H9 (cell line): Measurements from ENCODE around the gene TRIB2. TPM values are rescaled to one million over a fixed set of nuclear protein-coding genes. Genes with fewer than 3 reads are reported as not detected.

Experiments used
- DNase-seq: peaks from one replicate; pipeline ENCODE4 v3.0.0-alpha.2; 2017
- H2AFZ ChIP-seq: one replicate; pipeline ENCODE4 v1.6.1; 2013; ENCODE audit warnings: mild to moderate bottlenecking, low read length, control low read depth, moderate library complexity
- H2AK5ac ChIP-seq: 2 replicates; pipeline ENCODE4 v1.6.1; 2013; ENCODE audit warnings: low read length, control low read depth, mixed read lengths; ENCODE audit not compliant: insufficient read length
- H2BK120ac ChIP-seq: one replicate; pipeline ENCODE4 v1.6.1; 2013; ENCODE audit warnings: low read depth, mild to moderate bottlenecking, low read length, control low read depth, inconsistent platforms; ENCODE audit not compliant: poor library complexity, severe bottlenecking
- H2BK12ac ChIP-seq: 2 replicates; pipeline ENCODE4 v1.6.1; 2013; ENCODE audit warnings: low read length, control low read depth, mixed read lengths, low read depth; ENCODE audit not compliant: insufficient read length
- H2BK15ac ChIP-seq: 2 replicates; pipeline ENCODE4 v1.6.1; 2013; ENCODE audit warnings: low read depth, low read length, control low read depth
- H2BK20ac ChIP-seq: one replicate; pipeline ENCODE4 v1.6.1; 2013; ENCODE audit warnings: low read depth, mild to moderate bottlenecking, low read length, control low read depth, inconsistent platforms; ENCODE audit not compliant: poor library complexity, severe bottlenecking
- H2BK5ac ChIP-seq: 2 replicates; pipeline ENCODE4 v1.6.1; 2013; ENCODE audit warnings: low read length, control low read depth, mixed read lengths; ENCODE audit not compliant: insufficient read length
- H3K14ac ChIP-seq: 2 replicates; pipeline ENCODE4 v1.6.1; 2013; ENCODE audit warnings: low read length, control low read depth; ENCODE audit not compliant: insufficient read depth
- H3K18ac ChIP-seq: 2 replicates; pipeline ENCODE4 v1.6.1; 2013; ENCODE audit warnings: low read depth, mild to moderate bottlenecking, mixed read lengths, low read length, control low read depth; ENCODE audit not compliant: insufficient read length
- H3K23ac ChIP-seq: 2 replicates; pipeline ENCODE4 v1.6.1; 2013; ENCODE audit warnings: low read length, control low read depth, mixed read lengths, low read depth; ENCODE audit not compliant: insufficient read length
- H3K23me2 ChIP-seq: 2 replicates; pipeline ENCODE4 v1.6.1; 2013; ENCODE audit warnings: low read depth, mild to moderate bottlenecking, mixed read lengths, low read length, control low read depth; ENCODE audit not compliant: insufficient read length, poor library complexity, severe bottlenecking
- H3K27ac ChIP-seq: 2 replicates; pipeline ENCODE4 v1.5.1; 2013; ENCODE audit warnings: low read length, control low read depth, mixed read lengths, low read depth; ENCODE audit not compliant: insufficient read length
- H3K27me3 ChIP-seq: 2 replicates; pipeline ENCODE4 v1.6.1; 2013; ENCODE audit warnings: low read length, control low read depth, inconsistent platforms; ENCODE audit not compliant: insufficient read depth
- H3K4ac ChIP-seq: 2 replicates; pipeline ENCODE4 v1.6.1; 2013; ENCODE audit warnings: low read depth, mild to moderate bottlenecking, control low read depth, inconsistent platforms, low read length, moderate library complexity
- H3K4me1 ChIP-seq: 2 replicates; pipeline ENCODE4 v1.6.1; 2013; ENCODE audit warnings: low read length, control low read depth, inconsistent platforms; ENCODE audit not compliant: insufficient read depth
- H3K4me2 ChIP-seq: 2 replicates; pipeline ENCODE4 v1.6.1; 2013; ENCODE audit warnings: low read length, control low read depth, mixed read lengths; ENCODE audit not compliant: insufficient read length, insufficient read depth
- H3K56ac ChIP-seq: 2 replicates; pipeline ENCODE4 v1.6.1; 2013; ENCODE audit warnings: low read depth, mild to moderate bottlenecking, mixed read lengths, low read length, control low read depth; ENCODE audit not compliant: insufficient read length
- H3K79me1 ChIP-seq: 2 replicates; pipeline ENCODE4 v1.6.1; 2013; ENCODE audit warnings: low read depth, mild to moderate bottlenecking, moderate library complexity, low read length, control low read depth, inconsistent platforms; ENCODE audit not compliant: insufficient read depth, poor library complexity, severe bottlenecking
- H3K79me2 ChIP-seq: 2 replicates; pipeline ENCODE4 v1.6.1; 2013; ENCODE audit warnings: low read length, control low read depth, inconsistent platforms; ENCODE audit not compliant: insufficient read depth
- H3K9ac ChIP-seq: 2 replicates; pipeline ENCODE4 v1.6.1; 2013; ENCODE audit warnings: low read length, control low read depth, mixed read lengths; ENCODE audit not compliant: insufficient read length; ENCODE audit errors: extremely low read depth
- H3K9me3 ChIP-seq: one replicate; pipeline ENCODE4 v1.6.1; 2013; ENCODE audit warnings: low read depth, low read length, inconsistent platforms; ENCODE audit not compliant: control insufficient read depth
- H3T11ph ChIP-seq: one replicate; pipeline ENCODE4 v1.6.1; 2013; ENCODE audit warnings: mild to moderate bottlenecking, low read length, control low read depth, inconsistent platforms
- H4K20me1 ChIP-seq: one replicate; pipeline ENCODE4 v1.6.1; 2013; ENCODE audit not compliant: control insufficient read depth, insufficient read length, insufficient read depth
- H4K5ac ChIP-seq: 2 replicates; pipeline ENCODE4 v1.6.1; 2013; ENCODE audit warnings: low read depth, mild to moderate bottlenecking, mixed read lengths, low read length, control low read depth; ENCODE audit not compliant: insufficient read length
- H4K8ac ChIP-seq: replicated peaks from 2 replicates; pipeline ENCODE4 v1.6.1; 2013; ENCODE audit warnings: low read length, control low read depth, mixed read lengths, low read depth; ENCODE audit not compliant: insufficient read length
- H4K91ac ChIP-seq: 2 replicates; pipeline ENCODE4 v1.6.1; 2013; ENCODE audit warnings: low read depth, mild to moderate bottlenecking, moderate library complexity, mixed read lengths, low read length, control low read depth; ENCODE audit not compliant: insufficient read length
- H3K27ac Mint-ChIP-seq, 3 experiments: 2 replicates in 2 of 3; 3 replicates in 1 of 3; pipeline ENCODE4 v1.8.0; 2020 to 2021; ENCODE audit warnings: mixed read lengths in 3 of 3, mild to moderate bottlenecking in 1 of 3, moderate library complexity in 1 of 3
- H3K27me3 Mint-ChIP-seq: 2 replicates; pipeline ENCODE4 v1.8.0; 2021; ENCODE audit warnings: low read depth, mild to moderate bottlenecking, moderate library complexity, mixed read lengths
- H3K36me3 Mint-ChIP-seq, 3 experiments: 2 replicates in 2 of 3; 3 replicates in 1 of 3; pipeline ENCODE4 v1.8.0; 2020 to 2021; ENCODE audit warnings: low read depth in 3 of 3, mixed read lengths in 3 of 3; ENCODE audit not compliant: insufficient read depth in 1 of 3
- H3K4me1 Mint-ChIP-seq, 2 experiments: 2 replicates each; pipeline ENCODE4 v1.8.0; 2020; ENCODE audit warnings: mixed read lengths in 2 of 2
- H3K4me3 Mint-ChIP-seq, 2 experiments: 2 replicates in 1 of 2; 3 replicates in 1 of 2; pipeline ENCODE4 v1.8.0; 2020 to 2021; ENCODE audit warnings: mild to moderate bottlenecking in 2 of 2, mixed read lengths in 2 of 2, moderate library complexity in 1 of 2
- H3K9me3 Mint-ChIP-seq, 2 experiments: 2 replicates in 1 of 2; 3 replicates in 1 of 2; pipeline ENCODE4 v1.8.0; 2020; ENCODE audit warnings: mild to moderate bottlenecking in 2 of 2, mixed read lengths in 2 of 2, moderate library complexity in 1 of 2
- CTCF ChIP-seq: fragments of 200-600 bp; sonication (generic); conservative IDR thresholded peaks from 3 replicates; pipeline ENCODE4 v1.8.0; 2021; ENCODE audit warnings: antibody characterized with exemption, mild to moderate bottlenecking
- WGBS: extraction: QIAGEN DNeasy Blood & Tissue Kit; methylation state at CpG from one replicate; pipeline ENCODE4 v1.1.7; 2013; ENCODE audit warnings: missing lambda C conversion rate, low lambda C conversion rate, mixed read lengths; ENCODE audit not compliant: insufficient read length; ENCODE audit errors: extremely low coverage; 5-methylcytosine and 5-hydroxymethylcytosine counted together
- total RNA-seq: library from RNA; stranded (reverse); gene quantifications from 2 replicates; pipeline ENCODE4 v1.2.1, GENCODE V29; 2021

The TRIB2 gene
- total RNA-seq, 1 experiment from 2014 or later: 41.9 TPM

- H2AK5ac ChIP-seq: no peak overlapping the region
- H3K27ac ChIP-seq: no peak overlapping the region
- peaks cover 4 to 15% of the 10 kb centered on the region in 2 experiments; a peak in 4 of 5 replicates for H3K9me3 Mint-ChIP-seq
- peaks cover 0 to 3% (median under 1%) of the 10 kb centered on the region in 3 experiments; a peak in 3 of 7 replicates for H3K36me3 Mint-ChIP-seq
- H2BK5ac ChIP-seq: no peak overlapping the region
- no peak overlapping the region for H3K4ac ChIP-seq
- H4K20me1 ChIP-seq: no peaks in the 10 kb centered on the region
- no peak overlapping the region for H4K8ac ChIP-seq
- no peaks in the 10 kb centered on the region for H3K27me3 ChIP-seq
- H3K4me3 Mint-ChIP-seq: no peak overlapping the region
- H3K9me3 ChIP-seq: no peaks in the 10 kb centered on the region
- H2BK15ac ChIP-seq: no peak overlapping the region
- no peak overlapping the region for H3K18ac ChIP-seq
- no peak overlapping the region for H3K14ac ChIP-seq
- no peak overlapping the region for H2AFZ ChIP-seq
- H3K4me2 ChIP-seq: no peak overlapping the region
- H3K9ac ChIP-seq: no peak overlapping the region
- DNase-seq: no peak
- H2BK12ac ChIP-seq: no peak overlapping the region
- H3K23ac ChIP-seq: no peak overlapping the region
- H3K4me1 ChIP-seq: peaks cover 12% of the 10 kb centered on the region; the same call in 1 of the 2 replicates
- H3K23me2 ChIP-seq: no peaks in the 10 kb centered on the region
- H3K79me2 ChIP-seq: no peaks in the 10 kb centered on the region
- H4K91ac ChIP-seq: no peak overlapping the region
- H3K79me1 ChIP-seq: no peaks in the 10 kb centered on the region
- H3T11ph ChIP-seq: no peak overlapping the region
- peak overlapping the region in 2 of 3 experiments; percentile 19 to 40; a peak in 1 of 7 replicates for H3K27ac Mint-ChIP-seq
- H3K27me3 Mint-ChIP-seq: no peaks in the 10 kb centered on the region; the same call in 1 of the 2 replicates
- no peak overlapping the region for H2BK120ac ChIP-seq
- H4K5ac ChIP-seq: no peak overlapping the region
- WGBS: no CpG with 5 or more reads among the region's 6 CpGs
- TF ChIP-seq CTCF: no peak
- peaks cover 28 to 29% of the 10 kb centered on the region in 2 experiments for H3K4me1 Mint-ChIP-seq
- H2BK20ac ChIP-seq: no peak overlapping the region
- H3K56ac ChIP-seq: no peak overlapping the region
Measured at GRCh38 chr2:12683457-12684100, 33.2 kb upstream of the TRIB2 start.
